Stimulated activated CD4-positive, alpha-beta T cell treated with anti-CD3 and anti-CD28 coated beads, Interleukin-15, amount 100 ng/mL, for 48 hours (primary cell): ENCODE results near the gene GLUL.
"Not testable (repeated sequence)": the region's sequence is repeated elsewhere in the genome, so short reads cannot be mapped to it uniquely, and the experiment has no call there.

Source experiments
- DNase-seq, 2 donors: peaks; one replicate each; pipeline ENCODE4 v3.0.0-alpha.2; 2020; ENCODE audit warnings: low read depth in 2 of 2

Gene GLUL

GRCh38 chr1:182368358-182368757 is 23.2 kb downstream of the GLUL start:
- no peak for DNase-seq

- DNase-seq = no peak
Observed at GRCh38 chr1:182367926-182368325, 23.7 kb downstream of the GLUL start.

- DNase-seq = no peak
Observed at GRCh38 chr1:182366596-182366995, 25.0 kb downstream of the GLUL start.

GRCh38 chr1:182359645-182360044 is 31.9 kb downstream of the GLUL start:
- no peak for DNase-seq

- DNase-seq = no peak
Observed at GRCh38 chr1:182357913-182358312, 33.7 kb downstream of the GLUL start.

GRCh38 chr1:182357171-182357570 is 34.4 kb downstream of the GLUL start:
- DNase-seq = no peak

GRCh38 chr1:182355723-182356098 is 35.9 kb downstream of the GLUL start:
- DNase-seq = no peak

GRCh38 chr1:182351790-182352364 is 39.7 kb downstream of the GLUL start:
- no peak for DNase-seq

GRCh38 chr1:182350839-182351238 is 40.8 kb downstream of the GLUL start:
- DNase-seq = no peak

GRCh38 chr1:182348961-182349747 is 42.4 kb downstream of the GLUL start:
- DNase-seq = no peak

GRCh38 chr1:182347019-182347418 is 44.6 kb downstream of the GLUL start:
- DNase-seq = no peak

GRCh38 chr1:182340233-182341058 is 51.1 kb downstream of the GLUL start:
- DNase-seq = no peak

- DNase-seq = no peak
Observed at GRCh38 chr1:182339684-182340083, 51.9 kb downstream of the GLUL start.

GRCh38 chr1:182338806-182339370 is 52.7 kb downstream of the GLUL start:
- no peak for DNase-seq

- DNase-seq = no peak
Observed at GRCh38 chr1:182337736-182338571, 53.6 kb downstream of the GLUL start.

GRCh38 chr1:182335771-182336566 is 55.6 kb downstream of the GLUL start:
- DNase-seq = no peak

- not testable (repeated sequence) for DNase-seq
Observed at GRCh38 chr1:182333071-182333571, 58.5 kb downstream of the GLUL start.

GRCh38 chr1:182332261-182333060 is 59.1 kb downstream of the GLUL start:
- no peak for DNase-seq
